Left hindlimb (tissue), 1 donor: ENCODE measurements around the gene RPA1.

Experiments used
- DNase-seq: peaks from one replicate; pipeline ENCODE4 v3.0.0-alpha.2; 2018

The RPA1 gene

DNA sequence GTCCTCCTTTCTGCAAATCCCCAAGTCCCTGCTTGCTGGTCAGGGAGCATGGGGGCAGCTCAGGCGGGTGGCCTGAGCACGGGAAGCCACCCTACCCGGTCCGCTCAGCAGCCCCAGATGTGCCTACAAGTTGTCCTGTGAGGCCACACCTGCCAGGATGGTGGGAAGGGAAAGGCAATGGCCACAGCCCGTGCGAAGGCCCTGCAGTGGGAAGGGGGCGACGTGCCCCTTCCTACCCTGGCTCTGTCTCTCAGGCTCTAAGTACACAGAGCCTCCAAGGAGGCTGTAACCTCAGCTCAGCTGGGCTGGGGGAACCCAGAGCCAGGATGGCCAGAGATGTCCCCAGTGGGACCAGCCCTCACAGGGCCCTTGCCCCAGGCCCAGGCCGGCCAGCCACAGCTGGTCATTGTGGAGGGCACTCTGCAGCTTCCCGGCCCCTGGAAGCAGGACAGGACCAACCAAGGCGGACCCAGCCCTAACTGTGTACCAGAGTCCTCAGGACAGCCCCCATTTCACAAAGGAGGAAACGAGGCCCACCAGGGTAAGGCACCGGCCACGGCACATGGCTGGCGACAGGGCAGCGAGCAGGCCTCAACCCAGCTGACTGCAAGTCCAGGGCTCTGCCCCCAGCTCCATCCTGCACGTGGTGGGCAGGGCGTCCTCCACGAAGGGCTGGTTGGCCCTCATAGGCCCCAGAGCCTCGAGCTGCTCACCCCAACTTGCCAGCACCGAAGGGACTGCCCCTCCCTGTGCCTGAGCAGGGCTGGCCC, 113.0 kb downstream of the RPA1 start:
- DNase-seq, result peak; percentile 25

DNA sequence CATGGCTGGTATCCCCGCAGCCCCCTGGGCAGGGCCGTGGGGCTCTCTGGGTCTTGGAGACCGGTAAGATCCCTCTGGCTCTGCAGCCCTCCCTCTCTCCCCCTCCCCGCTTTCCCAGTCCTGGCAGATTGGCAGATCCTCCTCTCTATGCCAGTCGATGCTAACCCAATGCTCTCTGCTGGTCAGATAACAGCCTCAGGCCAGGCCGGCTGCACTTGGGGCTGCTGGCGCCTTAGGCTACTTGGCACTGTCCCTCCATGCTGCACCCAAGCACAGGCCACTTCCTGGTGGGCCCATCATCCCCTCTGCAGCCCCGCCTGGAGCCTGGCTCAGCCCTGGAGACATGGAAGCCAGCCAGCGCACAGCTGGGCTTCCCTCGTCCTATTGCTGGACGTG, 113.6 kb downstream of the RPA1 start:
- DNase-seq, result peak; percentile 20

DNA sequence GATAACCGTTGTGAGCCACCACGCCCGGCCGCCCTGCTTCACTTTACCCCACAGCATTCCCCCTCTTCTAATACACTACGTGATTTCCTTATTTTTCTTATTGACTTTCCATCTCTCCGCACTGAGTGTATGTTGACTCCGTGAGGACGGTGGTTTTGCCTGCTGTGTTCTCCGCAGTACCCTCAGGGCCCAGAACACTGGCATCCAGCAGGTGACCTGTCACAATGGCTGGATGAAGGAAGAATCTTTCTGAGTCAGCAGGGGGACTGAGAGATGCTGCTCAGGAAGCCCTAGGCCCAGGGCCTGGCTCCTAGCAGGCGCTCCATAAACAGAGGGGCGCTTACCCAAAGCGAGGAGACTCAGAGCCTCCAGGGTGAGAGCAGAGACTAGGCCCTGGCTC, 115.8 kb downstream of the RPA1 start:
- peak; percentile 14 for DNase-seq

DNA sequence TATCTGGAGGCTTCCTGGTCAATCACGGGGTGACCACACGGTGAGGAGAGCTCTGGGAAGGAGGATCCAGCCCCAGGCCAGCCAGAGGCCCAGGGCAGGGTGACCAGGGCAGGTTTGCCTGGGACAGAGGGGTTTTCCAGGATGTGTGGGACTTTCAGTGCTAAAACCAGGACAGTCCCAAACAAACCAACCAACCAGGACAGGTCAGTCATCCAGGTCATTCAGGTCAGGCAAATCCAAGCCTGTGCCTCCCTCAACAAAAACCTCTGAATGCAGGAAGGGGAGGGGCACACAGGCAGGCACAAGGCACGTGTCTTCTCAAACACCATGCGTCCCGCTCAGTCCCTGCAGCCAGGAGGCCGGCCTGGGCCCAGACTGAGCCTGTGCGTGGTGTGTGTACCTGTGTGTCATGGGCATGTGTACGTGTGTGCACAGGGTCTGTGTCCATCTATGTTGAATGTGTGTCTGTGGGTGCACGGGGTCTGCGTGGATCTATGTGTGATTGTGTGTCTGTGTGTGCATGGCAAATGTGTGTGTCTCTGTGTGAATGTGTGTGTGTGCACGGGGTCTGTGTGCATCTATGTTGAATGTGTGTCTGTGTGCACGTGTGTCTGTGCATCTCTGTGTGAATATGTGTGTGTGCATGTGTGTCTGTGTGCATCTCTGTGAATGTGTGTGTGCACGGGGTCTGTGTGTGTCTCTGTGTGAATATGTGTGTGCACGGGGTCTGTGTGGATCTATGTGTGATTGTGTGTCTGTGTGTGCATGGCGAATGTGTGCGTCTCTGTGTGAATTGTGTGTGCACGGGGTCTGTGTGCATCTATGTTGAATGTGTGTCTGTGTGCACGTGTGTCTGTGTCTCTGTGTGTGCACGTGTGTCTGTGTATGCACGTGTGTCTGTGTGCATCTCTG, 116.5 kb downstream of the RPA1 start:
- DNase-seq, result no peak

DNA sequence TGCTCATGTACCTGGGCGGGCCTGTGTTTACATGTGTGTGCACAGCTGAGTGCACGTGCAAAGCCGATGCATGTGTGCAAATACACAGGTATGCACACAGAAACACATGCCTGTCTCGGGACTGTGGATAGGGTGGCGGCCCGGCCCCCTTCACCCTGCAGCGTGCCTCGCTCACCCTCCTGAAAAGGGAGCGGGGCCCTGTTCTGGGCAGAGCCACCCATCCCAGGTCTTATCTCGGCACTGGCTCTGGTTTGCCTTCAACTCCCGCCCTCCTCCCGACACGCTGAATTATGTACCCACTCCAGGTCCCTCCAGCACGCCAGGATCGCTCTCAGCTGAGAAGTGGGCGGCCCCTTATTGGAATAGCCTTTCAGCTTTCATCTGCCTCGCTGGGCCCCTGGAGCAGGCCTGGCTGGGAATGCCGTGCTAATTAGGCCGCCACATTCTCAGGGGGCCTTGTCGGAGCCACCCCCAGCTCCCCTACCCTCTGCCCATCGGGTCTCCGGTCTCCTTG, 117.5 kb downstream of the RPA1 start:
- no peak for DNase-seq

DNA sequence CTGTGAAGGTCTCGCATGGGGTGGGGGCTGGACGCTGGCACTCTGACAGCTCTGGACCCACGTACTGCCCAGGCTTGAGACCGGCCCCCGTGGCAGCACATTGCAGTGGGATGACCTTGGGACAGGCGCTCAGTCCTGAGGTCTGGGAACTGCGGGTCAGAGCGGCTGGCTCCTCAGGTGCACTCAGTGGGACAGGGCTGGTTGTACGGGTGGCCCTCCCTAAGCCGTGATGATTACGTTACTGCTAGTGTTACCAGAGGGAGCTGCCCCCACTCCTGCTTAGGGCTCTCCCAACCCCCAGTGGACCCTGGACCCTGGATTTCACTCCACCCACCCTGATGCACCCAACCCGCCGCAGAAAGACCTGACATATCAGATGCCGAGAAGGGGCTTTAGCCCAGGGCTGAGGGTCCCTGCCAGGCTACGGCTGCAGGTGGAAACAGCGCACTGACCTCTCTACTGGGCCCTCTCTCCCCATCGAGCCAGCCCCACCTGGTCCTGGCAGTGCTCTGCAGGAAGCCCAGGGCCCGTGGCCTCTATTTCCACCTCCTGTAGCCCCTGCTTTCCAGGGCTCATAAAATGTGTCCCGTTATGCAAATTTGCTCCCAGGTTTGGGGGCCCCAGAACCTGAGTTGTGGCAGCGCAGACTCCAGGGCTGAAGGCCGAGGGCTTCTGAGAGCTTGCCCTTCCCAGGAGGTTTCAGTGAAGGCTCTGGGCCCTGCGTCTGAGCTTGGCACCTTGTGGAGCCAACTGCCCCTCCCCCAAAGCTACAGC, 118.1 kb downstream of the RPA1 start:
- DNase-seq, result no peak

DNA sequence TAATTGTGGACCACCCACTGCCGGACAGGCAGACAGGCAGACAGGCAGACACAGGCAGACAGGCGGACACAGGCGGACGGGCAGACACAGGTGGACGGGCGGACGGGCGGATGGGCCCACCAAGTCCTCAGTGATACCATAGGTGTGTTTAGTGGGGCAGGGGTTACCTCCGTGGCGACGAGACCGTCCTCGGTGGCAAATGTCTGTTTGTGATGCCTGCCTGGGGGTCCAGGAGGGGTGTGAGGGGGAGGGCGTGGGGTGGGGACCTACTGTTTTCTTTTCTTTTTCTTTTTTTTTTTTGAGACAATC, 118.7 kb downstream of the RPA1 start:
- DNase-seq, result no peak
